Liver (tissue), 3 donors: ENCODE data around the gene ALG10B.

ENCODE experiments used
- EGR1 ChIP-seq, 2 donors: IDR thresholded peaks; 2 replicates each; pipeline ENCODE4 v1.6.1; 2016 to 2018; ENCODE audit warnings: antibody characterized with exemption in 2 of 2, low read depth in 2 of 2
- FOXA1 ChIP-seq: IDR thresholded peaks from 2 replicates; pipeline ENCODE4 v1.6.1; 2016; ENCODE audit warnings: antibody characterized with exemption
- NR2F2 ChIP-seq: IDR thresholded peaks from 2 replicates; pipeline ENCODE4 v1.6.1; 2016; ENCODE audit warnings: antibody characterized with exemption
- RAD21 ChIP-seq, 2 donors: IDR thresholded peaks; 2 replicates each; pipeline ENCODE4 v1.6.1; 2016; ENCODE audit warnings: antibody characterized with exemption in 2 of 2, mild to moderate bottlenecking in 2 of 2
- RXRA ChIP-seq, 2 donors: IDR thresholded peaks; 2 replicates each; pipeline ENCODE4 v1.6.1; 2017 to 2018; ENCODE audit warnings: antibody characterized with exemption in 2 of 2, mild to moderate bottlenecking in 1 of 2
- TF ChIP-seq, protein P1 (sequence below): fragments of 150-350 bp; IDR thresholded peaks from 2 replicates; pipeline ENCODE4 v1.5.1; 2017; ENCODE audit warnings: improper control_type of control experiment, low read depth, low read length; ENCODE audit not compliant: missing input control
- donor health status: healthy.
- donor health status: healthy.

- TF ChIP-seq, protein P1, sequence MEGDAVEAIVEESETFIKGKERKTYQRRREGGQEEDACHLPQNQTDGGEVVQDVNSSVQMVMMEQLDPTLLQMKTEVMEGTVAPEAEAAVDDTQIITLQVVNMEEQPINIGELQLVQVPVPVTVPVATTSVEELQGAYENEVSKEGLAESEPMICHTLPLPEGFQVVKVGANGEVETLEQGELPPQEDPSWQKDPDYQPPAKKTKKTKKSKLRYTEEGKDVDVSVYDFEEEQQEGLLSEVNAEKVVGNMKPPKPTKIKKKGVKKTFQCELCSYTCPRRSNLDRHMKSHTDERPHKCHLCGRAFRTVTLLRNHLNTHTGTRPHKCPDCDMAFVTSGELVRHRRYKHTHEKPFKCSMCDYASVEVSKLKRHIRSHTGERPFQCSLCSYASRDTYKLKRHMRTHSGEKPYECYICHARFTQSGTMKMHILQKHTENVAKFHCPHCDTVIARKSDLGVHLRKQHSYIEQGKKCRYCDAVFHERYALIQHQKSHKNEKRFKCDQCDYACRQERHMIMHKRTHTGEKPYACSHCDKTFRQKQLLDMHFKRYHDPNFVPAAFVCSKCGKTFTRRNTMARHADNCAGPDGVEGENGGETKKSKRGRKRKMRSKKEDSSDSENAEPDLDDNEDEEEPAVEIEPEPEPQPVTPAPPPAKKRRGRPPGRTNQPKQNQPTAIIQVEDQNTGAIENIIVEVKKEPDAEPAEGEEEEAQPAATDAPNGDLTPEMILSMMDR = no peak
- no peak for TF ChIP-seq NR2F2
- no peak for TF ChIP-seq EGR1 (IDR thresholded peaks at IDR 0.05; ENCODE audit: low read depth in 2 of 2)
- no peak for TF ChIP-seq RAD21 (IDR thresholded peaks at IDR 0.05)
- no peak for TF ChIP-seq RXRA (IDR thresholded peaks at IDR 0.05)
- TF ChIP-seq FOXA1 = no peak
Observed at GRCh38 chr12:38324912-38325311, 8.3 kb downstream of the ALG10B start.
